WI38 (cell line): ENCODE measurements around the gene DDX10.
"Not testable (repeated sequence)": the region's sequence is repeated elsewhere in the genome, so short reads cannot be mapped to it uniquely, and the experiment has no call there.

Source experiments
- H3K4me3 ChIP-seq: 2 replicates; pipeline ENCODE4 v1.5.1; 2011; ENCODE audit warnings: low read depth, mild to moderate bottlenecking, control low read depth, low read length
- TF ChIP-seq, protein P1 (sequence below): IDR thresholded peaks from 2 replicates; pipeline ENCODE4 v1.5.1; 2012; ENCODE audit warnings: low read depth, mild to moderate bottlenecking, control low read depth, low read length

DDX10 gene

DNA sequence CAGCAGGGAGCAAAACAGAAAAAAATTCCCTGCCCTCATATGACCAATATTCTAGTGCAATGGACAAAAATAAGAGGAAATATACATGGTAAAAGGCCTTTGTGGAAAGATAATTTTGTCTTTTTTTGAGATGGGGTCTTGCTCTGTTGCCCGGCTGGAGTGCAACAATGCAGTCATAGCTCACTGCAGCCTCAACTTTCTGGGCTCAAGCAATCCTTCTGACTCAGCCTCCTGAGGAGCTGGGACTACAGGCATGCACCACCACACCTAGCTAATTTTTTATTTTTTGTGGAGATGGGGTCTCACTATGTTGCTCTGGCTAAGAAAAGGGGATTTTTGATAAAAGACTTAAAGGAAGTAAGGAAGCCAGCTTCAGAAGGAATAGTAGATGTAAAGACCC is 25.7 kb upstream of the DDX10 start:
- TF ChIP-seq, protein P1, sequence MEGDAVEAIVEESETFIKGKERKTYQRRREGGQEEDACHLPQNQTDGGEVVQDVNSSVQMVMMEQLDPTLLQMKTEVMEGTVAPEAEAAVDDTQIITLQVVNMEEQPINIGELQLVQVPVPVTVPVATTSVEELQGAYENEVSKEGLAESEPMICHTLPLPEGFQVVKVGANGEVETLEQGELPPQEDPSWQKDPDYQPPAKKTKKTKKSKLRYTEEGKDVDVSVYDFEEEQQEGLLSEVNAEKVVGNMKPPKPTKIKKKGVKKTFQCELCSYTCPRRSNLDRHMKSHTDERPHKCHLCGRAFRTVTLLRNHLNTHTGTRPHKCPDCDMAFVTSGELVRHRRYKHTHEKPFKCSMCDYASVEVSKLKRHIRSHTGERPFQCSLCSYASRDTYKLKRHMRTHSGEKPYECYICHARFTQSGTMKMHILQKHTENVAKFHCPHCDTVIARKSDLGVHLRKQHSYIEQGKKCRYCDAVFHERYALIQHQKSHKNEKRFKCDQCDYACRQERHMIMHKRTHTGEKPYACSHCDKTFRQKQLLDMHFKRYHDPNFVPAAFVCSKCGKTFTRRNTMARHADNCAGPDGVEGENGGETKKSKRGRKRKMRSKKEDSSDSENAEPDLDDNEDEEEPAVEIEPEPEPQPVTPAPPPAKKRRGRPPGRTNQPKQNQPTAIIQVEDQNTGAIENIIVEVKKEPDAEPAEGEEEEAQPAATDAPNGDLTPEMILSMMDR: no peak
- H3K4me3 ChIP-seq: no peak overlapping the region

DNA sequence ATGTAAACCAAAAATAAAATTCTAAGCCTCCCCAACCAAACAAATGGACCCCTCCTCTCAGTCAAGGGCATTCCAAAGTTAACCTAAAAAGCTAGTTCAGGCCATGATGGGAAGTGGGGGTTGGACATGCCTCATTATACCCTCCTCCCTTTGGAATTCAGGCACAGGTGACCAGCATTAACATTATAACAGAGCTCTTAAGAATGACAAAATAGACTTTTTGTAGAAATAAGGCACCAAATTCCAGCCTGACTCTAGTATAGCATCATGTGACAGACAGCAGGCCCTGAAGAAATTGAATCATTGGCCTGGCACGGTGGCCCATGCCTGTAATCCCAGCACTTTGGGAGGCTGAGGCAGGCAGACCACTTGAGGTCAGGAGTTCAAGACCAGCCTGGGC is 23.1 kb upstream of the DDX10 start:
- H3K4me3 ChIP-seq: not testable (repeated sequence)

DNA sequence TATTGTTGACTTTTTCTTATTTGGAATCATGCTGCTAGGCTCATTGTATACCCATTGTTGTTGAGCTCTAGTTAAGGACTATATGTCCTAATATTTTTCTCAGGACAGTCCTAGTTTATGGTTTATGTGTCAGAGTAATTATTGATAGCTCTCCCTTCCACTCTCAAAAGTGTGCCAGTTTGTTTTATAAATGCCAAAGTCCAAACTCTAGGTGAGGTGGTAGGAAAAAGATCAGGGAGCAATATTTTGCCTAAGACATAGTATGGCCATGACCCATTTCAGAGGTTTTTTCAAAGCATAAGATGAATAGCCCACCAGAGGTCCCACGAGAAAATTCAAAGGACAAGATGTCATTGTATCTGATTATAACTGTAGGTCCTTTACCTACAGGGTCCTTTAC is 20.9 kb upstream of the DDX10 start:
- H3K4me3 ChIP-seq: no peak overlapping the region
- TF ChIP-seq, protein P1: no peak

DNA sequence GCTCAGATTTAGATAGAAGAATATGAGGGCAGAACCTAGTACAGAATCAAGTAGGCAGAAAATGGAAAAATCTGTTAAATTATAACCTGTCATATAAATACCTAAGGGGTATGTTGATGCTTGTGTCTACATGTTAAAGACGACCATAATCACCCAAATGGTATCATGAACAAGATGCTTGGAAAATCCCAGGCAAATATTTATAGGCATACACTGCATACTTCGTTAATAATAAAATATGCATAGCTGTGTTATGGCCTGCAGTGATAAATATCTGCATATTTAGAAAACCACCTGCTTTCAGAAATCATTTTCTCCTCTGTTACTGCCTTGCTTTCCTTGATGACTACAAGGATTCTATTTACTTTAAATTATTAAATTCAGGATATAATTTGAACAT is 18.9 kb upstream of the DDX10 start:
- TF ChIP-seq, protein P1: no peak
- no peak overlapping the region for H3K4me3 ChIP-seq

DNA sequence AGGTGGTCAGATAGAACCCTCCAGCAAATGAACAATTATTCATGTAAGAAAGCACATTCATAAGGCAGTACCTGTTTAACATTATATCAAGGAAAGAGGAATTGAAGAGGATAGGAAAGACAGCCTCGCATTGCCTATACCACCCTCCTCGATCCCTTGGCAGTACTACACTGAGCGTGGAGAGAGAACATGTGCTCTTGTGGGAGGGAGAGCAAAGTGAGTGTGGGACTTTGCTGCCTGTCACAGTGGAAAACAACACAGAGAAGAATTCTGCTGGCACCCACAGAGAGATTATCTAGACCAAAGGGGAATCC is 17.5 kb upstream of the DDX10 start:
- TF ChIP-seq, protein P1: no peak
- no peak overlapping the region for H3K4me3 ChIP-seq

DNA sequence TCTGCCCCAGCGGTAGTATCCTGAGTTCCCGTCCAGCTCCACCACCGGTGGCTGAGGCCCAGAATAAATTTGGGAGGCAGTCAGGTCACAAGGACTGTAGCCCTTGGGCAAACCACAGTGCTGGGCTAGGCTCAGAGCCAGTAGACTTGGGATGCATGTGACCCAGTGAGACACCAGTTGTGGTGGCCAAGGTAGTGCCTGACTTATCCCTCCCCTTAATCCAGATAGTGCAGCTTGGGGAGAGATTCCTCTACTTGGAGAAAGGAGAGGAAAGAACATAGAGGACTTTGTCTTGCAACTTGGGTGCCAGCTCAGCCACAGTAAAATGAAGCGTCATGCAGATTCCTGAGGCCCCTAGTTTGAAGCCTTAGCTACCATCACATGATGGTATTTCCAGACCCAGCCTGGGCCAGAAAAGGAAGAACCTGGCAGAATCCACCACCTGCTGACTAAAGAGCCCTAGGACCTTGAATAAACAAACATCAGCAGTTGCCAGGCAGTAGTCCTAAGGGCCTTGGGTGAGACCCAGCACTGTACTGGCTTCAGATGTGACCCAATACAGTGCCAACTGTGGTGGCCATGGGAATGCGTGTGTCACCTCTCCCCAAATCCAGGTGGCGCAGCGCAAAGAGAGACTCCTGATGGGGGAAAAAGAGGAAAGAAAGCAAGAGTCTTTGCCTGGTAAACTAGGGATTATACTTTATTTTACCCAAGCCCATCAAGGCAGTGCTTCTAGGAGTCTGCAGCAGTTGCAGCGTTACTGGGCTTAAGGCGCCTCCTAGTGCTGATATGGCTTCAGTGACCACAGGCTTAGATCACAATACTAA is 17.0 kb upstream of the DDX10 start:
- no peak overlapping the region for H3K4me3 ChIP-seq
- TF ChIP-seq, protein P1: peak; percentile 89

DNA sequence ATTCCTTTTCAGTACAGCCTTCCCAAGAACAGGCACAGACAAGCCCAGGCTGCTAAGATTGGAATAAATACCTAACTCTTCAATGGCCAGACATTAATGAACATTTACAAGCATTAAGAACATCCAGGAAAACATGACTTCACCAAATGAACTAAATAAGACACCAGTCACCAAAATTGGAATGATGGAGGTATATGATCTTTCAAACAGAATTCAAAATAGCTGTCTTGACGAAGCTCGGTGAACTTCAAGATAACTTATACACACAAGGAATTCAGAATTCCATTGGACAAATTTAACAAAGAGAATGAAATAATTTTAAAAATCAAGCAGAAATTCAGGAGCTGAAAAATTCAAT is 16.4 kb upstream of the DDX10 start:
- TF ChIP-seq, protein P1: no peak

DNA sequence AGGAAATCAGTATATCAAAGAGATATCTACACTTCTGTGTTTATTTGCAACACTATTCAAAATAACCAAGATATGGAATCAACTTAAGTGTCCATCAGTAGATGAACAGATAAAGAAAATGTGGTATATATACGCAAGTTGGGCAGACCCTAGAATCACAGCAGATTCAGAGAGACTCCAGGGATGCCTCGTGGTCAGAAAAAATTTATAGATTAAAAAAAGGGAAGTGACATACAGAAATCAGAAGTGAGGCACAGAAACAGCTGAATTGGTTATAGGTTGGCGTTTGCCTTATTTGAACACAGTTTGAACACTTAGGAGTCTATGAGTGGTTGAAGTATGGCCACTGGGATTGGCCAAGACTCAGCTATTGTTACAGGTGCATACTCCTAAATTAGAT is 10.8 kb upstream of the DDX10 start:
- H3K4me3 ChIP-seq: not testable (repeated sequence)

More for the DNA sequence above, 16.4 kb upstream of the DDX10 start:
- no peak overlapping the region for H3K4me3 ChIP-seq
